Parathyroid adenoma (tissue), 2 donors: ENCODE results near the gene FBXO4.

Experiments used
- H2AFZ ChIP-seq: fragments of 300-600 bp; sonication (generic); one replicate; pipeline ENCODE4 v1.7.0; 2017; ENCODE audit warnings: antibody characterized with exemption, mild to moderate bottlenecking
- H3K27ac ChIP-seq: fragments of 300-600 bp; sonication (generic); one replicate; pipeline ENCODE4 v1.7.0; 2017
- H3K27me3 ChIP-seq: fragments of 300-600 bp; sonication (generic); one replicate; pipeline ENCODE4 v1.7.0; 2017; ENCODE audit warnings: low read length; ENCODE audit not compliant: control insufficient read depth, insufficient read depth
- H3K36me3 ChIP-seq: fragments of 300-600 bp; sonication (generic); one replicate; pipeline ENCODE4 v1.7.0; 2017; ENCODE audit warnings: low read length; ENCODE audit not compliant: control insufficient read depth, insufficient read depth
- H3K4me1 ChIP-seq: fragments of 300-600 bp; sonication (generic); one replicate; pipeline ENCODE4 v1.7.0; 2017; ENCODE audit warnings: control low read depth
- H3K4me2 ChIP-seq: fragments of 300-600 bp; sonication (generic); one replicate; pipeline ENCODE4 v1.7.0; 2017; ENCODE audit warnings: low read length
- H3K4me3 ChIP-seq: fragments of 300-600 bp; sonication (generic); one replicate; pipeline ENCODE4 v1.7.0; 2017; ENCODE audit warnings: low read depth, low read length
- H3K79me2 ChIP-seq: fragments of 300-600 bp; sonication (generic); one replicate; pipeline ENCODE4 v1.7.0; 2017; ENCODE audit warnings: control low read depth
- H3K9ac ChIP-seq: fragments of 300-600 bp; sonication (generic); one replicate; pipeline ENCODE4 v1.7.0; 2017; ENCODE audit warnings: mild to moderate bottlenecking
- H3K9me3 ChIP-seq: fragments of 300-600 bp; sonication (generic); one replicate; pipeline ENCODE4 v1.7.0; 2017; ENCODE audit warnings: low read length; ENCODE audit not compliant: control insufficient read depth
- TF ChIP-seq, protein P1 (sequence below): fragments of 300-600 bp; sonication (generic); IDR thresholded peaks from one replicate; pipeline ENCODE4 v1.7.0; 2017; ENCODE audit warnings: antibody characterized with exemption, mild to moderate bottlenecking
- donor health status: primary hyperparathyroidism.

FBXO4 gene

DNA sequence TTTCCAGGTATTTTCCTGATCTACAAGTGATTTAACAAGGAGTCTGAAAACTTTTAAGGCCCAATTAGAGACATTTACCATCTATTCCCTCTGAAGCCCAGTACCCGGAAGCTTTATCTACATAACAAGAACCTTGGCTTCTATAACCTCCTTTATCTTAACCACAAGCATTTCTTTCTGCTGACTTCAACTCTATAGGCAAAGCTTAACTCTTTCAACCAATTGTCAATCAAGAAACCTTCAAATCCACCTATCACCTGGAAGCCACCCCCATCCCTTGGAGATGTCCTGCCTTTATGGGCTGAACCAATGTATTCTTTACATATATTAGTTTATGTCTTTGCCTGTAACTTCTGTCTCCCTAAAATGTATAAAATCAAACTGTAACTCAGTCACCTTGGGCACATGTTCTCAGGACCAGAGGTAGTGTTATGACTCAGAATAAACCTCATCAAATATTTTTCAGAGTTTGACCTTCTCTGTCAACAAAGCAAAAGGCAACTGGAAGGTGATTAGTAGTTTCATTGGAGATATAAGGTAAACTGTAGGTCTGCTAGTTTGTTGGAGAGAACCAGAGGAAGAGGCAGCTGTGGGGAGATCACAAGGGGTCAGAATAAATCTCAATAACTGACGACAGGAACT lies 33.9 kb upstream of the FBXO4 start:
- H3K79me2 ChIP-seq, result no peaks in the 10 kb centered on the region
- TF ChIP-seq, protein P1, sequence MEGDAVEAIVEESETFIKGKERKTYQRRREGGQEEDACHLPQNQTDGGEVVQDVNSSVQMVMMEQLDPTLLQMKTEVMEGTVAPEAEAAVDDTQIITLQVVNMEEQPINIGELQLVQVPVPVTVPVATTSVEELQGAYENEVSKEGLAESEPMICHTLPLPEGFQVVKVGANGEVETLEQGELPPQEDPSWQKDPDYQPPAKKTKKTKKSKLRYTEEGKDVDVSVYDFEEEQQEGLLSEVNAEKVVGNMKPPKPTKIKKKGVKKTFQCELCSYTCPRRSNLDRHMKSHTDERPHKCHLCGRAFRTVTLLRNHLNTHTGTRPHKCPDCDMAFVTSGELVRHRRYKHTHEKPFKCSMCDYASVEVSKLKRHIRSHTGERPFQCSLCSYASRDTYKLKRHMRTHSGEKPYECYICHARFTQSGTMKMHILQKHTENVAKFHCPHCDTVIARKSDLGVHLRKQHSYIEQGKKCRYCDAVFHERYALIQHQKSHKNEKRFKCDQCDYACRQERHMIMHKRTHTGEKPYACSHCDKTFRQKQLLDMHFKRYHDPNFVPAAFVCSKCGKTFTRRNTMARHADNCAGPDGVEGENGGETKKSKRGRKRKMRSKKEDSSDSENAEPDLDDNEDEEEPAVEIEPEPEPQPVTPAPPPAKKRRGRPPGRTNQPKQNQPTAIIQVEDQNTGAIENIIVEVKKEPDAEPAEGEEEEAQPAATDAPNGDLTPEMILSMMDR, result no peak
- no peaks in the 10 kb centered on the region for H3K36me3 ChIP-seq
- no peak overlapping the region for H3K9ac ChIP-seq
- no peaks in the 10 kb centered on the region for H3K27me3 ChIP-seq
- H3K4me3 ChIP-seq, result no peak overlapping the region
- H3K9me3 ChIP-seq, result no peaks in the 10 kb centered on the region
- H3K27ac ChIP-seq, result no peak overlapping the region
- H3K4me2 ChIP-seq, result no peak overlapping the region
- H3K4me1 ChIP-seq, result no peaks in the 10 kb centered on the region
- H2AFZ ChIP-seq, result no peak overlapping the region

DNA sequence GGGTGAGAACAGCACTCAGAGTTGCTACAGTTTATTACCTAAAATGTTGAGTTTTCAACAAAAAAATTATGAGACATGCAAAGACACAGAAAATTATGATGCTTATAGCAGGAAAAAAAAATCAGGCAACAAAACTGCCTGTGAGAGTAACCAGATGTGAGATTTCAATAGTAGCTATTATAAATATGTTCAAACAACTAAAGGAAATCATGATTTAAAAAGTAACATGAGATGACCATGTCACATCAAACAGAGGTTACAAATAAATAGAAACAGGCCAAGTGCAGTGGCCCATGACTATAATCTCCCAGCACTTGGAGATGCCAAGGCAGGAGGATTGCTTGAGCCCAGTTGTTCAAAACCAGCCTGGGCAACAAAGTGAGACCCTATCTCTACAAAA lies 33.0 kb upstream of the FBXO4 start:
- TF ChIP-seq, protein P1, result no peak
- no peak overlapping the region for H3K27ac ChIP-seq
- no peaks in the 10 kb centered on the region for H3K27me3 ChIP-seq

GRCh38 chr5:41893074-41893851 lies 31.8 kb upstream of the FBXO4 start:
- no peak overlapping the region for H3K9ac ChIP-seq
- no peak overlapping the region for H3K27ac ChIP-seq
- H3K9me3 ChIP-seq, result no peaks in the 10 kb centered on the region
- no peaks in the 10 kb centered on the region for H3K27me3 ChIP-seq
- no peak overlapping the region for H2AFZ ChIP-seq
- no peak overlapping the region for H3K4me3 ChIP-seq
- TF ChIP-seq, protein P1, result no peak
- no peaks in the 10 kb centered on the region for H3K79me2 ChIP-seq
- no peak overlapping the region for H3K4me2 ChIP-seq
- no peaks in the 10 kb centered on the region for H3K4me1 ChIP-seq
- no peaks in the 10 kb centered on the region for H3K36me3 ChIP-seq

More for the DNA sequence above, 33.0 kb upstream of the FBXO4 start:
- Histone ChIP-seq H3K79me2 (no peaks in the 10 kb centered on the region), H3K4me1 (no peaks in the 10 kb centered on the region), H3K9ac (no peak overlapping the region), H3K36me3 (no peaks in the 10 kb centered on the region), H3K9me3 (no peaks in the 10 kb centered on the region), H3K4me2 (no peak overlapping the region), H3K4me3 (no peak overlapping the region), H2AFZ (no peak overlapping the region)

DNA sequence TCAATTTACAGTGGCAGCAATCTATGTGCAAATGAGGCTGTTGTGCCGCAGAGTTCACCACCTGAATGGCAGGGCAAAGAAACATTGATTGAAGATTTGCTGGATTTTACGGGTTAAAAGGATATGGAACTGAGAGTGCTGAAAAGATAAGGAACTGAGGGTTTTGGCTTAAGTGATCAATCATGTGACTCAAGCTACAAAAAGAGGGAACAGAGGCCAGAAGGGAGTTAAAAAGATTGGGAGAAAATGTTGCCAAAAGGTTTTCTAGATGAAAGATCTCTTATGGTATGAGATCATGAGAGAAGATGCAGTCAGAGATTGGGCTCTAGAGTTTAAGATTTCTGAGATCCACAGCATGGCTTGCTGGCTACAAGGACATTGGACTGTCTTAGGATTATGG lies 28.9 kb upstream of the FBXO4 start:
- Histone ChIP-seq H3K79me2 (no peaks in the 10 kb centered on the region), H3K9ac (no peak overlapping the region), H3K27me3 (no peaks in the 10 kb centered on the region), H3K36me3 (no peaks in the 10 kb centered on the region), H3K27ac (no peak overlapping the region), H3K4me2 (no peak overlapping the region), H3K9me3 (no peaks in the 10 kb centered on the region), H2AFZ (no peak overlapping the region), H3K4me3 (no peak overlapping the region), H3K4me1 (no peaks in the 10 kb centered on the region)
- TF ChIP-seq, protein P1, result no peak
